A673 (cell line): ENCODE measurements around the gene RNF223. TPM values are rescaled to one million over a fixed set of nuclear protein-coding genes. Genes with fewer than 3 reads are reported as not detected.

Source experiments
- BruUV-seq: library from RNA; stranded (reverse); fragments of 400-500 nt; replicated peaks from 2 replicates; lab custom pipeline; 2021; lab: Mats Ljungman, UMichigan
- CTCF ChIA-PET: fragments of 300-600 bp; sonication (Branson Sonifier 250); formaldehyde crosslinking; loops from one replicate; lab custom pipeline; 2022; ENCODE audit warnings: antibody characterized with exemption; lab: Charles Lee
- POLR2A ChIA-PET: fragments of 300-600 bp; sonication (Branson Sonifier 250); formaldehyde crosslinking; loops from one replicate; lab custom pipeline; 2022; ENCODE audit warnings: antibody characterized with exemption; ENCODE audit not compliant: low non-redundant PET; lab: Charles Lee
- DNase-seq: peaks from one replicate; pipeline ENCODE4 v3.0.0-alpha.2; 2015; ENCODE audit warnings: low spot score
- H3K27ac ChIP-seq: fragments of 200-600 bp; sonication (generic); 2 replicates; pipeline ENCODE4 v1.5.1; 2016; ENCODE audit warnings: mixed run types, low read depth, mild to moderate bottlenecking, mixed read lengths, antibody characterized with exemption, low read length; ENCODE audit not compliant: poor library complexity, severe bottlenecking
- H3K27me3 ChIP-seq: fragments of 200-600 bp; sonication (generic); replicated peaks from 2 replicates; pipeline ENCODE4 v1.6.1; 2017; ENCODE audit warnings: mixed run types, low read depth, mild to moderate bottlenecking, mixed read lengths, antibody characterized with exemption, low read length; ENCODE audit not compliant: insufficient read depth, poor library complexity
- H3K36me3 ChIP-seq: fragments of 200-600 bp; sonication (generic); 2 replicates; pipeline ENCODE4 v1.6.1; 2016; ENCODE audit warnings: mixed run types, mild to moderate bottlenecking, mixed read lengths, antibody characterized with exemption, low read length; ENCODE audit not compliant: insufficient read depth, poor library complexity, severe bottlenecking
- H3K4me1 ChIP-seq: fragments of 200-600 bp; sonication (generic); 2 replicates; pipeline ENCODE4 v1.6.1; 2017; ENCODE audit warnings: mixed run types, mild to moderate bottlenecking, mixed read lengths, antibody characterized with exemption, low read length; ENCODE audit not compliant: insufficient read depth, poor library complexity, severe bottlenecking
- H3K4me3 ChIP-seq: fragments of 200-600 bp; sonication (generic); 2 replicates; pipeline ENCODE4 v1.5.1; 2016; ENCODE audit warnings: low read depth, mixed run types, mild to moderate bottlenecking, mixed read lengths, low read length; ENCODE audit not compliant: poor library complexity, severe bottlenecking
- H3K9me3 ChIP-seq: fragments of 200-600 bp; sonication (generic); 2 replicates; pipeline ENCODE4 v1.6.1; 2016; ENCODE audit warnings: mixed run types, low read depth, mild to moderate bottlenecking, mixed read lengths, antibody characterized with exemption, low read length; ENCODE audit not compliant: poor library complexity, severe bottlenecking
- CTCF ChIP-seq: fragments of 300-800, 200-600 bp; sonication (generic); conservative IDR thresholded peaks from 2 replicates; pipeline ENCODE4 v1.5.1; 2017; ENCODE audit warnings: low read depth, mild to moderate bottlenecking, antibody characterized with exemption, low read length, moderate library complexity, mixed read lengths
- EZH2 ChIP-seq: fragments of 200-600 bp; sonication (generic); IDR thresholded peaks from 2 replicates; pipeline ENCODE4 v1.6.1; 2017; ENCODE audit warnings: borderline replicate concordance, low read depth, mild to moderate bottlenecking, mixed read lengths, antibody characterized with exemption, low read length; ENCODE audit not compliant: poor library complexity, severe bottlenecking
- intact Hi-C: fragments of 100-400 bp; cut with micrococcal nuclease; formaldehyde crosslinking; loops from one replicate; pipeline ENCODE4 v1.10.0; 2022; ENCODE audit not compliant: unreplicated experiment
- total RNA-seq: library from RNA; stranded (reverse); gene quantifications from 2 replicates; pipeline ENCODE4 v1.2.3, GENCODE V29; 2021

Gene RNF223
- total RNA-seq, 1 experiment from 2014 or later, result not detected

GRCh38 chr1:1089731-1090423 is 15.8 kb upstream of the RNF223 start:
- ChIA-PET CTCF (no interaction called here), POLR2A (no interaction called here)
- H3K4me1 ChIP-seq, result no peaks in the 10 kb centered on the region
- H3K4me3 ChIP-seq, result no peak overlapping the region
- intact Hi-C loops, result no loop called here
- no peak for DNase-seq
- no peak overlapping the region for H3K27ac ChIP-seq
- H3K9me3 ChIP-seq, result no peaks in the 10 kb centered on the region
- BruUV-seq, result no TSS peak
- TF ChIP-seq CTCF (no peak), EZH2 (no peak)
- H3K27me3 ChIP-seq, result no peaks in the 10 kb centered on the region
- H3K36me3 ChIP-seq, result no peaks in the 10 kb centered on the region

GRCh38 chr1:1088801-1089680 is 14.9 kb upstream of the RNF223 start:
- DNase-seq, result no peak
- Histone ChIP-seq H3K4me3 (no peak overlapping the region), H3K4me1 (no peaks in the 10 kb centered on the region), H3K36me3 (no peaks in the 10 kb centered on the region), H3K9me3 (no peaks in the 10 kb centered on the region), H3K27ac (no peak overlapping the region), H3K27me3 (no peaks in the 10 kb centered on the region)
- ChIA-PET CTCF (no interaction called here), POLR2A (no interaction called here)
- BruUV-seq, result no TSS peak
- intact Hi-C loops, result no loop called here
- no peak for TF ChIP-seq EZH2
- no peak for TF ChIP-seq CTCF

GRCh38 chr1:1088029-1088800 is 14.1 kb upstream of the RNF223 start:
- H3K9me3 ChIP-seq, result no peaks in the 10 kb centered on the region
- H3K4me1 ChIP-seq, result no peaks in the 10 kb centered on the region
- no peak for DNase-seq
- H3K27me3 ChIP-seq, result no peaks in the 10 kb centered on the region
- TF ChIP-seq EZH2 (no peak), CTCF (no peak)
- no peaks in the 10 kb centered on the region for H3K36me3 ChIP-seq
- H3K27ac ChIP-seq, result no peak overlapping the region
- POLR2A ChIA-PET, result no interaction called here
- intact Hi-C loops, result no loop called here
- no TSS peak for BruUV-seq
- CTCF ChIA-PET, result no interaction called here
- no peak overlapping the region for H3K4me3 ChIP-seq
